K562 (cell line): ENCODE measurements around the gene DST. TPM values are rescaled to one million over a fixed set of nuclear protein-coding genes. Genes with fewer than 3 reads are reported as not detected.

Experiments
- EP300 ChIP-seq: IDR thresholded peaks from 2 replicates; pipeline ENCODE4 v1.6.1; 2012; ENCODE audit warnings: low read length, improper control_type of control experiment
- ILF3 ChIP-seq: fragments of 450-650 bp; IDR thresholded peaks from 2 replicates; pipeline ENCODE4 v1.6.1; 2018; ENCODE audit warnings: antibody characterized with exemption, mild to moderate bottlenecking, moderate library complexity, borderline replicate concordance
- RAD51 ChIP-seq: fragments of 450-650 bp; IDR thresholded peaks from 2 replicates; pipeline ENCODE4 v1.7.1; 2016; ENCODE audit warnings: low read depth, mild to moderate bottlenecking, borderline replicate concordance
- SIN3A ChIP-seq, 2 experiments: fragments of 150-350 bp in 1 of 2; IDR thresholded peaks; 2 replicates each; pipeline ENCODE4 v1.6.1; 2011 to 2016; ENCODE audit warnings: borderline replicate concordance in 2 of 2, low read depth in 2 of 2, low read length in 2 of 2, mild to moderate bottlenecking in 2 of 2, moderate library complexity in 2 of 2; ENCODE audit not compliant: control insufficient read depth in 1 of 2
- SRSF9 ChIP-seq: fragments of 200-400 bp; formaldehyde crosslinking; IDR thresholded peaks from 2 replicates; pipeline ENCODE4 v1.6.1; 2017; ENCODE audit warnings: low read depth, low read length, borderline replicate concordance
- ZFP36 ChIP-seq: fragments of 150-350 bp; IDR thresholded peaks from 2 replicates; pipeline ENCODE4 v1.6.1; 2018; ENCODE audit warnings: low read length, low read depth; ENCODE audit not compliant: partially characterized antibody
- ZKSCAN3 ChIP-seq: fragments of 250-450 bp; sonication (Bioruptor Pico); IDR thresholded peaks from 2 replicates; pipeline ENCODE4 v1.4.0; 2020
- ZNF41 ChIP-seq: fragments of 250-450 bp; sonication (Bioruptor Pico); conservative IDR thresholded peaks from 2 replicates; pipeline ENCODE4 v1.4.0; 2020; ENCODE audit warnings: mild to moderate bottlenecking
- ZNF561 ChIP-seq: fragments of 450-650 bp; formaldehyde crosslinking; conservative IDR thresholded peaks from 2 replicates; pipeline ENCODE4 v1.4.0; 2020; ENCODE audit warnings: mild to moderate bottlenecking, moderate library complexity
- ZNF584 ChIP-seq: fragments of 200-800 bp; sonication (Bioruptor generic); IDR thresholded peaks from 2 replicates; pipeline ENCODE4 v1.6.1; 2016; ENCODE audit warnings: low read depth, mild to moderate bottlenecking, missing genetic modification characterization, missing compliant biosample characterization
- ZNF695 ChIP-seq: fragments of 450-650 bp; formaldehyde crosslinking; IDR thresholded peaks from 2 replicates; pipeline ENCODE4 v1.4.0; 2020; ENCODE audit warnings: mild to moderate bottlenecking, moderate library complexity
- ZNF79 ChIP-seq: fragments of 250-450 bp; sonication (Bioruptor Pico); IDR thresholded peaks from 2 replicates; pipeline ENCODE4 v1.4.0; 2020; ENCODE audit warnings: low read depth, mild to moderate bottlenecking, moderate library complexity
- polyA plus RNA-seq, 8 experiments: library from polyadenylated mRNA; depleted of rRNA in 4 of 8; stranded (reverse) in 5 of 8; unstranded in 3 of 8; fragments of >200 nt; fragmentation: Nextera tagmentation in 2 of 8; fragmentation: Illumina TruSeq in 1 of 8; extraction: Ambion mirVana in 2 of 8; extraction: Trizol in 1 of 8; gene quantifications; 2 replicates each; pipeline versions ENCODE4 v1.2.1 to v1.2.3, GENCODE V29; 2011 to 2014; ENCODE audit warnings: inconsistent platforms in 1 of 8, missing spikeins in 1 of 8
- total RNA-seq, 7 experiments: library from RNA; depleted of rRNA in 6 of 7; stranded (reverse); fragments of >200 nt in 6 of 7; fragmentation: Illumina TruSeq in 2 of 7; extraction: Trizol in 2 of 7; gene quantifications; 2 replicates each; pipeline versions ENCODE4 v1.2.1 to v1.2.3, GENCODE V29; 2011 to 2021; ENCODE audit warnings: low replicate concordance in 1 of 7
- TF ChIP-seq, protein P1 (sequence below): fragments of 250-450 bp; sonication (Bioruptor Pico); IDR thresholded peaks from 2 replicates; pipeline ENCODE4 v1.4.0; 2020; ENCODE audit warnings: mild to moderate bottlenecking, moderate library complexity, borderline replicate concordance
- TF ChIP-seq, protein P2 (sequence below): sonication (generic); formaldehyde crosslinking; IDR thresholded peaks from 2 replicates; pipeline ENCODE4 v1.8.1; 2023; ENCODE audit warnings: mild to moderate bottlenecking, missing genetic modification reagents, moderate library complexity
- TF ChIP-seq, protein P3 (sequence below): IDR thresholded peaks from 3 replicates; pipeline ENCODE4 v1.6.1; 2011; ENCODE audit warnings: borderline replicate concordance, mild to moderate bottlenecking; ENCODE audit not compliant: insufficient read length, insufficient read depth
- TF ChIP-seq, protein P4 (sequence below): fragments of 450-650 bp; IDR thresholded peaks from 2 replicates; pipeline ENCODE4 v1.6.1; 2014; ENCODE audit warnings: low read depth, mild to moderate bottlenecking, moderate library complexity, borderline replicate concordance
- TF ChIP-seq, protein P5 (sequence below), 3 experiments: fragments of 200-800 bp in 1 of 3; sonication (Bioruptor generic) in 1 of 3; sonication (generic) in 1 of 3; formaldehyde crosslinking in 1 of 3; IDR thresholded peaks; 2 replicates each; pipeline versions ENCODE4 v1.6.1 to v1.8.0; 2016 to 2022; ENCODE audit warnings: mild to moderate bottlenecking in 2 of 3, missing compliant biosample characterization in 2 of 3, missing genetic modification characterization in 2 of 3, missing genetic modification reagents in 1 of 3

DST gene
- total and polyA plus RNA-seq, 9 of the 15 experiments (the other 6 are each of a cell fraction or from before 2014, with no cell fraction given) = 5.2 to 21.9 (median 13.3) TPM

DNA sequence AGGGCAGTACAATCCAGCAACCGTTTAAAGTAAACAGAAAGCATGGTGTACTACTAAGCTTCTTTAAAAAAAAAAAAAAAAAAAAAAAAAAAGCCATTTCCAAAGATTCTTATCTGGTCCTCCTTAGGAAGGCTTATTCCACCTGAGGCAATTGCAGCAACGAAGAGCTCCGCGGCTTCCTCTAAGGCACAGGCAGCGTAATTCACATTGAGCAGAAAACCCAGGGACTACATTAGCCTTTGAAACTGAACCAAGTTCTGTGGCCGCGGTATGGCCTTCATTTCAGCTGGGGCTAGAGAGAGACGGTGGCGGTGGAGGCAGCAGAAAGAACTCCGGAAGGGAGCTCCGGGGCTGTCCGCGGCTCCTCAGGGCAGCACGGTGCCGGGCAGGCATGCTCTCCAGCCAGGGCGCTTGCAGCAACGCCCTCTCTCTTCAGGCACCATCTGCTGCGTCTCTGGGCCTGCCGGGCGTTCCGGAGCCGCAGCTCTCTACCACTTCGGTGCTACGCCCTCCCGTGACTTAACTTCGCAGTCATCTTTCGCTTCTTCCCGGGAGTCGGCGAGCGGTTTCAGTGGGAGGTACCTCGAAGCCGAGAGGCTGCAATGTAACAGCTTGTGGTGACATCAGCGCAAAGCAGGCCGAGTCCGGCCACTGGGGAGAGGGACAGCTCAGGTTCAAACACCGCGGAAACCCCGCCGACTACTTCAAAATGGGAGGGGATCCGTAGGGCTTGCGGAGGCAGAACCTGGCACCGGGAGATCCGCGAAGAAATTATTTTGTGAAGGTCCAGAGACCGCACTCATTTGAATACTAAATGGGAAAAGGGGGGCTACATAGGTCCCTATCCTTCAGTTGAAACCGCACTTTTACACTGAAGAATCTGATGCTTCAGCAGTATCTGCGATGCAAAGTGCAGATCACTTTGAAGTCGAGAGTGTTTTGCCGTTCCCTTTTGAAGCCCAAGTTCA, 100.0 kb downstream of the DST start (continued):
- TF ChIP-seq, protein P1, sequence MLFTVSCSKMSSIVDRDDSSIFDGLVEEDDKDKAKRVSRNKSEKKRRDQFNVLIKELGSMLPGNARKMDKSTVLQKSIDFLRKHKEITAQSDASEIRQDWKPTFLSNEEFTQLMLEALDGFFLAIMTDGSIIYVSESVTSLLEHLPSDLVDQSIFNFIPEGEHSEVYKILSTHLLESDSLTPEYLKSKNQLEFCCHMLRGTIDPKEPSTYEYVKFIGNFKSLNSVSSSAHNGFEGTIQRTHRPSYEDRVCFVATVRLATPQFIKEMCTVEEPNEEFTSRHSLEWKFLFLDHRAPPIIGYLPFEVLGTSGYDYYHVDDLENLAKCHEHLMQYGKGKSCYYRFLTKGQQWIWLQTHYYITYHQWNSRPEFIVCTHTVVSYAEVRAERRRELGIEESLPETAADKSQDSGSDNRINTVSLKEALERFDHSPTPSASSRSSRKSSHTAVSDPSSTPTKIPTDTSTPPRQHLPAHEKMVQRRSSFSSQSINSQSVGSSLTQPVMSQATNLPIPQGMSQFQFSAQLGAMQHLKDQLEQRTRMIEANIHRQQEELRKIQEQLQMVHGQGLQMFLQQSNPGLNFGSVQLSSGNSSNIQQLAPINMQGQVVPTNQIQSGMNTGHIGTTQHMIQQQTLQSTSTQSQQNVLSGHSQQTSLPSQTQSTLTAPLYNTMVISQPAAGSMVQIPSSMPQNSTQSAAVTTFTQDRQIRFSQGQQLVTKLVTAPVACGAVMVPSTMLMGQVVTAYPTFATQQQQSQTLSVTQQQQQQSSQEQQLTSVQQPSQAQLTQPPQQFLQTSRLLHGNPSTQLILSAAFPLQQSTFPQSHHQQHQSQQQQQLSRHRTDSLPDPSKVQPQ (CRISPR knock-in tag) = no peak
- TF ChIP-seq ILF3 (no peak), EP300 (no peak), ZNF695 (CRISPR knock-in tag) (no peak), ZNF584 (CRISPR knock-in tag) (0 out of 2 replicates have a peak, but pooled peaks have one; percentile 41), ZNF41 (CRISPR knock-in tag) (no peak), ZKSCAN3 (no peak), RAD51 (no peak), ZNF561 (no peak), ZFP36 (no peak), SRSF9 (no peak), SIN3A (IDR thresholded peaks at IDR 0.05; ENCODE audit: borderline replicate concordance in 2 of 2, control insufficient read depth in 1 of 2, low read depth in 2 of 2, low read length in 2 of 2) (peak; percentile 3 to 11; a peak in 1 of 4 replicates), ZNF79 (CRISPR knock-in tag) (no peak)
- TF ChIP-seq, protein P2, sequence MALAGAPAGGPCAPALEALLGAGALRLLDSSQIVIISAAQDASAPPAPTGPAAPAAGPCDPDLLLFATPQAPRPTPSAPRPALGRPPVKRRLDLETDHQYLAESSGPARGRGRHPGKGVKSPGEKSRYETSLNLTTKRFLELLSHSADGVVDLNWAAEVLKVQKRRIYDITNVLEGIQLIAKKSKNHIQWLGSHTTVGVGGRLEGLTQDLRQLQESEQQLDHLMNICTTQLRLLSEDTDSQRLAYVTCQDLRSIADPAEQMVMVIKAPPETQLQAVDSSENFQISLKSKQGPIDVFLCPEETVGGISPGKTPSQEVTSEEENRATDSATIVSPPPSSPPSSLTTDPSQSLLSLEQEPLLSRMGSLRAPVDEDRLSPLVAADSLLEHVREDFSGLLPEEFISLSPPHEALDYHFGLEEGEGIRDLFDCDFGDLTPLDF (CRISPR knock-in tag) = no peak
- TF ChIP-seq, protein P3, sequence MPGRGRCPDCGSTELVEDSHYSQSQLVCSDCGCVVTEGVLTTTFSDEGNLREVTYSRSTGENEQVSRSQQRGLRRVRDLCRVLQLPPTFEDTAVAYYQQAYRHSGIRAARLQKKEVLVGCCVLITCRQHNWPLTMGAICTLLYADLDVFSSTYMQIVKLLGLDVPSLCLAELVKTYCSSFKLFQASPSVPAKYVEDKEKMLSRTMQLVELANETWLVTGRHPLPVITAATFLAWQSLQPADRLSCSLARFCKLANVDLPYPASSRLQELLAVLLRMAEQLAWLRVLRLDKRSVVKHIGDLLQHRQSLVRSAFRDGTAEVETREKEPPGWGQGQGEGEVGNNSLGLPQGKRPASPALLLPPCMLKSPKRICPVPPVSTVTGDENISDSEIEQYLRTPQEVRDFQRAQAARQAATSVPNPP = no peak
- TF ChIP-seq, protein P4, sequence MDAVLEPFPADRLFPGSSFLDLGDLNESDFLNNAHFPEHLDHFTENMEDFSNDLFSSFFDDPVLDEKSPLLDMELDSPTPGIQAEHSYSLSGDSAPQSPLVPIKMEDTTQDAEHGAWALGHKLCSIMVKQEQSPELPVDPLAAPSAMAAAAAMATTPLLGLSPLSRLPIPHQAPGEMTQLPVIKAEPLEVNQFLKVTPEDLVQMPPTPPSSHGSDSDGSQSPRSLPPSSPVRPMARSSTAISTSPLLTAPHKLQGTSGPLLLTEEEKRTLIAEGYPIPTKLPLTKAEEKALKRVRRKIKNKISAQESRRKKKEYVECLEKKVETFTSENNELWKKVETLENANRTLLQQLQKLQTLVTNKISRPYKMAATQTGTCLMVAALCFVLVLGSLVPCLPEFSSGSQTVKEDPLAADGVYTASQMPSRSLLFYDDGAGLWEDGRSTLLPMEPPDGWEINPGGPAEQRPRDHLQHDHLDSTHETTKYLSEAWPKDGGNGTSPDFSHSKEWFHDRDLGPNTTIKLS = 0 out of 2 replicates have a peak, but pooled peaks have one; percentile 36
- TF ChIP-seq, protein P5, sequence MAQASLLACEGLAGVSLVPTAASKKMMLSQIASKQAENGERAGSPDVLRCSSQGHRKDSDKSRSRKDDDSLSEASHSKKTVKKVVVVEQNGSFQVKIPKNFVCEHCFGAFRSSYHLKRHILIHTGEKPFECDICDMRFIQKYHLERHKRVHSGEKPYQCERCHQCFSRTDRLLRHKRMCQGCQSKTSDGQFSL (CRISPR knock-in tag; IDR thresholded peaks at IDR 0.05) = no peak
- TF ChIP-seq, protein P5 (tag; IDR thresholded peaks at IDR 0.05) = no peak
